PC-9 (cell line): ENCODE data around the gene DIAPH3. TPM values are rescaled to one million over a fixed set of nuclear protein-coding genes. Genes with fewer than 3 reads are reported as not detected.

ENCODE experiments used
- BruUV-seq: library from RNA; stranded (reverse); fragments of 400-500 nt; replicated peaks from 2 replicates; lab custom pipeline; 2021; lab: Mats Ljungman, UMichigan
- CTCF ChIA-PET: fragments of 300-600 bp; sonication (Branson Sonifier 250); formaldehyde crosslinking; loops from one replicate; lab custom pipeline; 2022; ENCODE audit warnings: antibody characterized with exemption; lab: Charles Lee
- POLR2A ChIA-PET: fragments of 300-600 bp; sonication (Branson Sonifier 250); formaldehyde crosslinking; loops from one replicate; lab custom pipeline; 2022; ENCODE audit warnings: antibody characterized with exemption; ENCODE audit not compliant: unreplicated experiment; lab: Charles Lee
- DNase-seq, 2 experiments: peaks; one replicate each; pipeline versions ENCODE4 v3.0.0 to v3.0.0-alpha.2; 2015 to 2022; ENCODE audit warnings: mixed read lengths in 1 of 2
- H2AFZ ChIP-seq: fragments of 200-600 bp; sonication (generic); 2 replicates; pipeline ENCODE4 v1.8.1; 2017; ENCODE audit warnings: antibody characterized with exemption
- H3F3A ChIP-seq: fragments of 200-600 bp; sonication (generic); 2 replicates; pipeline ENCODE4 v1.8.1; 2017; ENCODE audit warnings: antibody characterized with exemption, mild to moderate bottlenecking, low read depth; ENCODE audit not compliant: insufficient read depth
- H3K27ac ChIP-seq: fragments of 200-600 bp; sonication (generic); 2 replicates; pipeline ENCODE4 v1.6.1; 2016; ENCODE audit warnings: mixed run types
- H3K27me3 ChIP-seq: fragments of 200-600 bp; sonication (generic); 2 replicates; pipeline ENCODE4 v1.6.1; 2016; ENCODE audit warnings: low read depth, mixed run types; ENCODE audit not compliant: insufficient read depth
- H3K36me3 ChIP-seq: fragments of 200-600 bp; sonication (generic); 2 replicates; pipeline ENCODE4 v1.6.1; 2016; ENCODE audit warnings: low read depth, mixed run types
- H3K4me1 ChIP-seq: fragments of 200-600 bp; sonication (generic); replicated peaks from 2 replicates; pipeline ENCODE4 v1.6.1; 2016; ENCODE audit warnings: mixed run types; ENCODE audit not compliant: insufficient read depth
- H3K4me2 ChIP-seq: fragments of 200-600 bp; sonication (generic); 2 replicates; pipeline ENCODE4 v1.6.1; 2017; ENCODE audit warnings: mixed run types
- H3K4me3 ChIP-seq: fragments of 200-600 bp; sonication (generic); 2 replicates; pipeline ENCODE4 v1.6.1; 2016; ENCODE audit warnings: mixed run types
- H3K79me2 ChIP-seq: fragments of 200-600 bp; sonication (generic); 2 replicates; pipeline ENCODE4 v1.6.1; 2017; ENCODE audit warnings: low read depth, mixed run types
- H3K9me2 ChIP-seq: fragments of 200-600 bp; sonication (generic); 2 replicates; pipeline ENCODE4 v1.8.1; 2017; ENCODE audit warnings: mild to moderate bottlenecking; ENCODE audit not compliant: insufficient read depth
- H3K9me3 ChIP-seq: fragments of 200-600 bp; sonication (generic); 2 replicates; pipeline ENCODE4 v1.8.1; 2016; ENCODE audit warnings: low read depth; ENCODE audit not compliant: insufficient read depth
- H4K20me1 ChIP-seq: fragments of 200-600 bp; sonication (generic); 2 replicates; pipeline ENCODE4 v1.8.1; 2017; ENCODE audit not compliant: insufficient read depth
- EZH2 ChIP-seq: fragments of 200-600 bp; sonication (generic); IDR thresholded peaks from 2 replicates; pipeline ENCODE4 v1.8.0; 2017; ENCODE audit warnings: antibody characterized with exemption, low read depth
- intact Hi-C: fragments of 100-400 bp; cut with micrococcal nuclease; formaldehyde crosslinking; loops from one replicate; pipeline ENCODE4 v1.10.0; 2022; ENCODE audit not compliant: unreplicated experiment
- total RNA-seq: library from RNA; stranded (reverse); gene quantifications from 2 replicates; pipeline ENCODE4 v1.2.3, GENCODE V29; 2021
- TF ChIP-seq, protein P1 (sequence below): fragments of 200-600 bp; sonication (generic); conservative IDR thresholded peaks from 2 replicates; pipeline ENCODE4 v1.6.1; 2017; ENCODE audit warnings: mixed run types, antibody characterized with exemption, mild to moderate bottlenecking, moderate library complexity

DIAPH3 gene
- total RNA-seq, 1 experiment from 2014 or later: 39.3 TPM

DNA sequence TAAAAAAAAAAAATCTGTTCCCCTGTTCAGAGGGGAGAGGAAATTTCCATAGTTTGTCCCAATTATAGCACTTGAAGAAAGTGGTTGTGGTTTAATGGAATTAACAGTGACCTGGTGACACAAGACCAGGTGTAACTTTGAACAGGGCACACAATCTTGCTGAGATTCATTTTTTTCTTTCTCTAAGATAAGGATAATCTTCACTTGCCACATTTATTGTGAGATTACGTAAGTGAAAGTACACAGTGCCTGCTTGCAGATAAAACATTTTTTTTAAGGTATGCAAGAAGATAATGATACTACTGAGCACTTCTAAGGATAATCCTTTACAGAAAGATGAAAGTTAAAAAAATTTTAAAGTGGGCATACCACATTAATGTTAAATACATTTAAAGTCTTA, 448.1 kb downstream of the DIAPH3 start:
- H2AFZ ChIP-seq: no peak overlapping the region
- no peak overlapping the region for H3K4me2 ChIP-seq
- no peaks in the 10 kb centered on the region for H3K9me3 ChIP-seq
- intact Hi-C loops: no loop called here
- no peak overlapping the region for H3K27ac ChIP-seq
- no TSS peak for BruUV-seq
- no peaks in the 10 kb centered on the region for H3K79me2 ChIP-seq
- POLR2A ChIA-PET: no interaction called here
- H3K4me1 ChIP-seq: no peaks in the 10 kb centered on the region
- H3K27me3 ChIP-seq: no peaks in the 10 kb centered on the region
- no peaks in the 10 kb centered on the region for H4K20me1 ChIP-seq
- no peaks in the 10 kb centered on the region for H3F3A ChIP-seq
- no peak for DNase-seq
- H3K36me3 ChIP-seq: no peaks in the 10 kb centered on the region
- TF ChIP-seq, protein P1, sequence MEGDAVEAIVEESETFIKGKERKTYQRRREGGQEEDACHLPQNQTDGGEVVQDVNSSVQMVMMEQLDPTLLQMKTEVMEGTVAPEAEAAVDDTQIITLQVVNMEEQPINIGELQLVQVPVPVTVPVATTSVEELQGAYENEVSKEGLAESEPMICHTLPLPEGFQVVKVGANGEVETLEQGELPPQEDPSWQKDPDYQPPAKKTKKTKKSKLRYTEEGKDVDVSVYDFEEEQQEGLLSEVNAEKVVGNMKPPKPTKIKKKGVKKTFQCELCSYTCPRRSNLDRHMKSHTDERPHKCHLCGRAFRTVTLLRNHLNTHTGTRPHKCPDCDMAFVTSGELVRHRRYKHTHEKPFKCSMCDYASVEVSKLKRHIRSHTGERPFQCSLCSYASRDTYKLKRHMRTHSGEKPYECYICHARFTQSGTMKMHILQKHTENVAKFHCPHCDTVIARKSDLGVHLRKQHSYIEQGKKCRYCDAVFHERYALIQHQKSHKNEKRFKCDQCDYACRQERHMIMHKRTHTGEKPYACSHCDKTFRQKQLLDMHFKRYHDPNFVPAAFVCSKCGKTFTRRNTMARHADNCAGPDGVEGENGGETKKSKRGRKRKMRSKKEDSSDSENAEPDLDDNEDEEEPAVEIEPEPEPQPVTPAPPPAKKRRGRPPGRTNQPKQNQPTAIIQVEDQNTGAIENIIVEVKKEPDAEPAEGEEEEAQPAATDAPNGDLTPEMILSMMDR: no peak
- TF ChIP-seq EZH2: no peak
- CTCF ChIA-PET: no interaction called here
- H3K4me3 ChIP-seq: no peak overlapping the region
- H3K9me2 ChIP-seq: no peaks in the 10 kb centered on the region

DNA sequence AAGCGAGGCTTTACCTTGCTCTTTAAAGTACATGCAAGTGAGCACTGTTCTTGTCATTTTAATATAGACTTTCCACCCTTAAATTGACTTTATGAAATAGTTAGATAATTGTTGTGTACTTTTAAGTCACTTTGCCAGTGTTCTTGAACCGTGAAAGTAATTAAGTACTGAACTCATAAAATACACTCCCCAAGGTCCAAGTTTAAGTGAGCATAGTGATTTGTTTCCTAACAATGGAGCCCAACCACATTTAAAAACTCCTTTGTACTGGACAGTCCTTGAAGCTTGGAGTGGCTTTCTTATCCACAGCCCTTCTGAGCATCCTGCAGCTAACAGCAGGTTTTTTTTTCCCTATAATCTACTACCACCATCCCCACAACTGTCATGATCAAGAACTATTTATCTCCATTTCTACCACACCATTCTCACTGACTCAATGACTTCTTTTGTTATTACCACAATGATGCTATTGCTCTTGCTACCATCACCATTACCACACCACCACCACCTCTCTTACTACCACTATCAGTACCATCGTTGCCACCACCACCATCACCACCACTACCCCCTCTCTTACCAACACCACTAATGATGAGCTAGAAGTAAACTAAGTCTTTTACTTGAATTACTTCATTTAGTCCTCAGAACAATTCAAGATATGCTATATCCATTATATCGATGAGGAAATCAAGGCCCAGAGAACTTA, 452.6 kb downstream of the DIAPH3 start:
- CTCF ChIA-PET: no interaction called here
- Histone ChIP-seq H3K27me3 (no peaks in the 10 kb centered on the region), H3F3A (no peaks in the 10 kb centered on the region), H3K4me3 (no peak overlapping the region), H2AFZ (no peak overlapping the region), H3K27ac (no peak overlapping the region), H3K4me2 (no peak overlapping the region), H3K79me2 (no peaks in the 10 kb centered on the region), H3K36me3 (no peaks in the 10 kb centered on the region), H3K9me2 (no peaks in the 10 kb centered on the region), H3K4me1 (no peaks in the 10 kb centered on the region), H3K9me3 (no peaks in the 10 kb centered on the region), H4K20me1 (no peaks in the 10 kb centered on the region)
- POLR2A ChIA-PET: no interaction called here
- intact Hi-C loops: no loop called here
- TF ChIP-seq, protein P1: no peak
- BruUV-seq: no TSS peak
- DNase-seq: no peak

DNA sequence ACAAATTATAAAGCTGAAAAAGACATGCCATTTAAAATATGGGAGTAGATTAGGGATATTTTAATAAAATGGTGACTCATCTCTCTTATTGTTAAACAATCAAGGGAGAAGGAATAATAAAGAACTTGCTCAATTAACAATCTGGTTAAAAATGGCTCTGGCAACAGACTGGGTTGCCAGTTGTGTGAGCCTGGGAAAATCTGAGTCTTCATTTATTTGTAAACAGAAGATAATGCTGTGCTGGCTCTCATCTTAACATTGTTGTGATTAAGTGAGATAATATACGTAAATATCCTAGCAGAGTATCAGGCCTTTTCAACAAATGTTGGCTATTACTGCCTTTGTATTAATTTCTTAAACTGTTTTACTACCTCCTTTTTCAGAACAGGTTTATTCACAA, 453.3 kb downstream of the DIAPH3 start:
- H3K4me1 ChIP-seq: no peaks in the 10 kb centered on the region

More for the DNA sequence above, 453.3 kb downstream of the DIAPH3 start:
- H3K4me3 ChIP-seq: no peak overlapping the region
- H3K9me2 ChIP-seq: no peaks in the 10 kb centered on the region
- H3K4me2 ChIP-seq: no peak overlapping the region
- CTCF ChIA-PET: no interaction called here
- intact Hi-C loops: no loop called here
- H3K36me3 ChIP-seq: no peaks in the 10 kb centered on the region
- H4K20me1 ChIP-seq: no peaks in the 10 kb centered on the region
- no peaks in the 10 kb centered on the region for H3K9me3 ChIP-seq
- no TSS peak for BruUV-seq
- H2AFZ ChIP-seq: no peak overlapping the region
- no peaks in the 10 kb centered on the region for H3K27me3 ChIP-seq
- H3K27ac ChIP-seq: no peak overlapping the region
- POLR2A ChIA-PET: no interaction called here
- no peak for DNase-seq
- TF ChIP-seq EZH2: no peak
- TF ChIP-seq, protein P1: no peak
- no peaks in the 10 kb centered on the region for H3K79me2 ChIP-seq
- no peaks in the 10 kb centered on the region for H3F3A ChIP-seq
